Measurements from ENCODE around the gene EPC1. TPM values are rescaled to one million over a fixed set of nuclear protein-coding genes. Genes with fewer than 3 reads are reported as not detected.
"Not testable (repeated sequence)": the region's sequence is repeated elsewhere in the genome, so short reads cannot be mapped to it uniquely, and the experiment has no call there.

Gene EPC1
- total RNA-seq, 4 donors from 2014 or later: 25.0 to 37.9 (median 29.3) TPM

DNA sequence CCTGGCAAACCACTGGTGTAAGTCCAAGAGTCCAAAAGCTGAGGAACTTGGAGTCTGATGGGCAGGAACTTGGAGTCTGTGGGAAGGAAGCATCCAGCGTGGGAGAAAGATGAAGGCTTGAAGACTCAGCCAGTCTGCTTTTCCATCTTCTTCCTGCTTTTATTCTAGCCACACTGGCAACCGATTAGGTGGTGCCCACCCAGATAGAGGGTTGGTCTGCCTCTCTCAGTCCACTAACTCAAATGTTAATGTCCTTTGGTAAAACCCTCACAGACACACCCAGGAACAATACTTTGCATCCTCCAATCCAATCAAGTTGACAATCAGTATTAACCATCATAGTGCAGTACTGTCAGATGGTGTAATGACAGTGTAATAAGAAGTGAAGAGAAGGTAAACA, 119.2 kb downstream of the EPC1 start:
- Histone ChIP-seq H3K36me3 (no peaks in the 10 kb centered on the region), H3K4me1 (no peaks in the 10 kb centered on the region), H3K4me3 (no peak overlapping the region), H3K27ac (no peak overlapping the region), H3K9me3 (no peaks in the 10 kb centered on the region), H3K27me3 (no peaks in the 10 kb centered on the region)
- intact Hi-C loops (cut with DNase I; ENCODE audit: low total_unique reads): no loop called here
- in situ Hi-C loops (cut with MboI; ENCODE audit: low sequenced_read_pairs in 4 of 4): no loop called here
- TF ChIP-seq, protein P1, sequence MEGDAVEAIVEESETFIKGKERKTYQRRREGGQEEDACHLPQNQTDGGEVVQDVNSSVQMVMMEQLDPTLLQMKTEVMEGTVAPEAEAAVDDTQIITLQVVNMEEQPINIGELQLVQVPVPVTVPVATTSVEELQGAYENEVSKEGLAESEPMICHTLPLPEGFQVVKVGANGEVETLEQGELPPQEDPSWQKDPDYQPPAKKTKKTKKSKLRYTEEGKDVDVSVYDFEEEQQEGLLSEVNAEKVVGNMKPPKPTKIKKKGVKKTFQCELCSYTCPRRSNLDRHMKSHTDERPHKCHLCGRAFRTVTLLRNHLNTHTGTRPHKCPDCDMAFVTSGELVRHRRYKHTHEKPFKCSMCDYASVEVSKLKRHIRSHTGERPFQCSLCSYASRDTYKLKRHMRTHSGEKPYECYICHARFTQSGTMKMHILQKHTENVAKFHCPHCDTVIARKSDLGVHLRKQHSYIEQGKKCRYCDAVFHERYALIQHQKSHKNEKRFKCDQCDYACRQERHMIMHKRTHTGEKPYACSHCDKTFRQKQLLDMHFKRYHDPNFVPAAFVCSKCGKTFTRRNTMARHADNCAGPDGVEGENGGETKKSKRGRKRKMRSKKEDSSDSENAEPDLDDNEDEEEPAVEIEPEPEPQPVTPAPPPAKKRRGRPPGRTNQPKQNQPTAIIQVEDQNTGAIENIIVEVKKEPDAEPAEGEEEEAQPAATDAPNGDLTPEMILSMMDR (IDR thresholded peaks at IDR 0.05 in 4 of 5, conservative IDR thresholded peaks at IDR 0.05 in 1 of 5): no peak
- TF ChIP-seq POLR2A (IDR thresholded peaks at IDR 0.05): no peak
- no peak for DNase-seq
- no peak for ATAC-seq

DNA sequence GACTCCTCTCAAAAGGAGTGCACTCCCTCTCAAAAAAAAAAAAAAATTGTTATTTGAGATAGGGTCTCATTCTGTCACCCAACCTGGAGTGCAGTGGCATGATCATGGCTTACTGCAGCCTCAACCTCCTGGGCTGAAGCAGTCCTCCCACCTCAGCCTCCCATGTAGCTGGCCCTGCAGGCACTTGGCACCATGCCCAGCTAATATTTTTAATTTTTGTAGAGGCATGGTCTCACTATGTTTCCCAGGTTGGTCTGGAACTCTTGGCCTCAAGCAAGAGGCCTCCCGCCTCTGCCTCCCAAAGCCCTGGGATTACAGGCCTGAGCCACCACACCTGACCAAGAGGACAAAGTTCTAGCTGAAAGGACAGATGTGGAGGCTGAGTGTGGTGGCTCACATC, 120.3 kb downstream of the EPC1 start:
- H3K27ac ChIP-seq: no peak overlapping the region
- H3K4me1 ChIP-seq: no peaks in the 10 kb centered on the region
- intact Hi-C loops (cut with DNase I; ENCODE audit: low total_unique reads): no loop called here
- no peak for DNase-seq
- H3K36me3 ChIP-seq: no peaks in the 10 kb centered on the region
- no peak overlapping the region for H3K4me3 ChIP-seq
- H3K27me3 ChIP-seq: no peaks in the 10 kb centered on the region
- no peaks in the 10 kb centered on the region for H3K9me3 ChIP-seq
- TF ChIP-seq, protein P1 (IDR thresholded peaks at IDR 0.05 in 4 of 5, conservative IDR thresholded peaks at IDR 0.05 in 1 of 5): no peak
- TF ChIP-seq POLR2A (IDR thresholded peaks at IDR 0.05): no peak
- ATAC-seq: no peak
- in situ Hi-C loops (cut with MboI; ENCODE audit: low sequenced_read_pairs in 4 of 4): no loop called here

DNA sequence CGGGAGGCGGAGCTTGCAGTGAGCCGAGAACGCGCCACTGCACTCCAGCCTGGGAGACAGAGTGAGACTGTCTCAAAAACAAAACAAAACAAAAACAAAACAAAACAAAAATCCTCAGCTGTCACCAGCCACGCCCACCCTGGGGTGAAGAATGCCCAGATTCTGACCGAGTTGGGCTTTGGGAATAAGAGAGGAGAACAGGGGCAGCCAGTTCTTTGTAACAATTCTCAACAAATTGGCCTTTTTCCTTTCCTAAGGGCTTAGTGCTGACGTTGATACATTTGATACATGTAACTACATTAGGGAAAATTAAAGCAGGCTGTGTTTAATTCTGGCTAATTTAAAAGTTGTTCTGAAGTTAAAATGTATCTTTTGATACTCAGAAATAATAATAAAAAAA, 121.0 kb downstream of the EPC1 start:
- H3K4me1 ChIP-seq: no peaks in the 10 kb centered on the region
- intact Hi-C loops (cut with DNase I; ENCODE audit: low total_unique reads): no loop called here
- H3K27ac ChIP-seq: no peak overlapping the region
- ATAC-seq: no peak
- H3K36me3 ChIP-seq: no peaks in the 10 kb centered on the region
- in situ Hi-C loops (cut with MboI; ENCODE audit: low sequenced_read_pairs in 4 of 4): no loop called here
- DNase-seq: no peak
- no peak overlapping the region for H3K4me3 ChIP-seq
- no peaks in the 10 kb centered on the region for H3K9me3 ChIP-seq
- TF ChIP-seq, protein P1 (IDR thresholded peaks at IDR 0.05 in 4 of 5, conservative IDR thresholded peaks at IDR 0.05 in 1 of 5): no peak
- TF ChIP-seq POLR2A (IDR thresholded peaks at IDR 0.05): no peak
- H3K27me3 ChIP-seq: no peaks in the 10 kb centered on the region

DNA sequence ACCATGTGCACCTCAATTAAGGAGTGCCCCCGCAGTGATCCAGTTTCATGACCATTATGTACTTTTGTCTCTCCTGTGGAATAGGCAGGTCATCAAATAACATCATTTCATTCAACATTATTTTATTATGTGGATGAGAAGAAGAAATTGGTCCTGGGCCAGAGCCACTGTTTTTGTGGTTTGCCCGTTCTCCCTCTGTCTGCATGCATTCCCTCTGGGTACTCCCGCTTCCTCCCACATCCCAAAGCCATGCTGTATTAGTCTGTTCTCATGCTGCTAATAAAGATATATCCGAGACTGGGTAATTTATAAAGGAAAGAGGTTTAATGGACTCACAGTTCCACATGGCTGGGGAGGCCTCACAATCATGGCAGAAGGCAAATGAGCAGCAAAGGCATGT, 124.6 kb downstream of the EPC1 start:
- H3K27ac ChIP-seq; in situ Hi-C loops (cut with MboI; ENCODE audit: low sequenced_read_pairs in 4 of 4); H3K27me3 ChIP-seq; H3K36me3 ChIP-seq; H3K9me3 ChIP-seq; intact Hi-C loops (cut with DNase I; ENCODE audit: low total_unique reads); H3K4me3 ChIP-seq; H3K4me1 ChIP-seq; ATAC-seq; DNase-seq: not testable (repeated sequence)

DNA sequence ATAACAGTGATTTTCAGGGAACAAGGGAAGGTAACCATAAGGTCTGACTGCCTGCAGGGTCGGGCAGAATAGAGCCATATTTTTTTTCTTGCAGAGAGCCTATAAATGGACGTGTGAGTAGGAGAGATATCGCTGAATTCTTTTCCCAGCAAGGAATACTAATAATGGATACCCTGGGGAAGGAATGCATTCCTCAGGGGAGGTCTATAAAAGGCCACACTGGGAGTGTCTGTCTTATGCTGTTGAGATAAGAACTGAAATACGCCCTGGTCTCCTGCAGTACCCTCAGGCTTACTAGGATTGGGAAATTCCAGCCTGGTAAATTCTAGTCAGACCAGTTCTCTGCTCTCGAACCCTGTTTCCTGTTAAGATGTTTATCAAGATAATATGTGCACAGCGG, 127.8 kb downstream of the EPC1 start:
- H3K4me3 ChIP-seq; intact Hi-C loops (cut with DNase I; ENCODE audit: low total_unique reads); H3K27ac ChIP-seq; H3K9me3 ChIP-seq; H3K36me3 ChIP-seq; in situ Hi-C loops (cut with MboI; ENCODE audit: low sequenced_read_pairs in 4 of 4); H3K4me1 ChIP-seq; ATAC-seq; DNase-seq; H3K27me3 ChIP-seq: not testable (repeated sequence)

- H3K27ac ChIP-seq; H3K4me3 ChIP-seq; H3K36me3 ChIP-seq; in situ Hi-C loops (cut with MboI; ENCODE audit: low sequenced_read_pairs in 4 of 4); ATAC-seq; H3K27me3 ChIP-seq; intact Hi-C loops (cut with DNase I; ENCODE audit: low total_unique reads); H3K9me3 ChIP-seq; H3K4me1 ChIP-seq; DNase-seq: not testable (repeated sequence)
Measured at GRCh38 chr10:32218206-32219044, 128.5 kb downstream of the EPC1 start.

Other genes starting within 250 kb of the EPC1 start
- 10 to 100 TPM in 1 of 4 donors, 1 to 10 TPM in 3; 4.6 to 12.9 (median 5.9) TPM for gene CCDC7, start 99.0 kb upstream of the EPC1 start, total RNA-seq

Measured in gastrocnemius medialis (tissue), 4 donors.